ENCODE results near the gene PHC1. TPM values are rescaled to one million over a fixed set of nuclear protein-coding genes. Genes with fewer than 3 reads are reported as not detected.

PHC1 gene
- total RNA-seq, 1 experiment from 2014 or later = 27.9 TPM

- no peak for DNase-seq
- Mint-ChIP-seq H3K9me3 (ENCODE audit: low read depth, unreplicated experiment) (peaks cover 6% of the 10 kb centered on the region), H3K27ac (ENCODE audit: unreplicated experiment) (no peak overlapping the region), H3K27me3 (ENCODE audit: unreplicated experiment) (no peaks in the 10 kb centered on the region), H3K4me3 (ENCODE audit: low read depth, unreplicated experiment) (no peak overlapping the region), H3K4me1 (ENCODE audit: low read depth, unreplicated experiment) (peaks cover 10% of the 10 kb centered on the region), H3K36me3 (ENCODE audit: insufficient read depth, unreplicated experiment) (peaks cover 32% of the 10 kb centered on the region)
- CTCF ChIA-PET = no interaction called here
- no TSS peak for BruUV-seq (replicated peaks)
- intact Hi-C loops (cut with micrococcal nuclease; ENCODE audit: unreplicated experiment) = loop anchor here (5.0 kb wide), 1 partner anchor 86 kb away; no protein-coding TSS in a partner anchor
- TF ChIP-seq, protein P1, sequence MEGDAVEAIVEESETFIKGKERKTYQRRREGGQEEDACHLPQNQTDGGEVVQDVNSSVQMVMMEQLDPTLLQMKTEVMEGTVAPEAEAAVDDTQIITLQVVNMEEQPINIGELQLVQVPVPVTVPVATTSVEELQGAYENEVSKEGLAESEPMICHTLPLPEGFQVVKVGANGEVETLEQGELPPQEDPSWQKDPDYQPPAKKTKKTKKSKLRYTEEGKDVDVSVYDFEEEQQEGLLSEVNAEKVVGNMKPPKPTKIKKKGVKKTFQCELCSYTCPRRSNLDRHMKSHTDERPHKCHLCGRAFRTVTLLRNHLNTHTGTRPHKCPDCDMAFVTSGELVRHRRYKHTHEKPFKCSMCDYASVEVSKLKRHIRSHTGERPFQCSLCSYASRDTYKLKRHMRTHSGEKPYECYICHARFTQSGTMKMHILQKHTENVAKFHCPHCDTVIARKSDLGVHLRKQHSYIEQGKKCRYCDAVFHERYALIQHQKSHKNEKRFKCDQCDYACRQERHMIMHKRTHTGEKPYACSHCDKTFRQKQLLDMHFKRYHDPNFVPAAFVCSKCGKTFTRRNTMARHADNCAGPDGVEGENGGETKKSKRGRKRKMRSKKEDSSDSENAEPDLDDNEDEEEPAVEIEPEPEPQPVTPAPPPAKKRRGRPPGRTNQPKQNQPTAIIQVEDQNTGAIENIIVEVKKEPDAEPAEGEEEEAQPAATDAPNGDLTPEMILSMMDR (IDR thresholded peaks at IDR 0.05; ENCODE audit: unreplicated experiment) = no peak
Measured at GRCh38 chr12:8951744-8952143, 37.4 kb downstream of the PHC1 start.

DNA sequence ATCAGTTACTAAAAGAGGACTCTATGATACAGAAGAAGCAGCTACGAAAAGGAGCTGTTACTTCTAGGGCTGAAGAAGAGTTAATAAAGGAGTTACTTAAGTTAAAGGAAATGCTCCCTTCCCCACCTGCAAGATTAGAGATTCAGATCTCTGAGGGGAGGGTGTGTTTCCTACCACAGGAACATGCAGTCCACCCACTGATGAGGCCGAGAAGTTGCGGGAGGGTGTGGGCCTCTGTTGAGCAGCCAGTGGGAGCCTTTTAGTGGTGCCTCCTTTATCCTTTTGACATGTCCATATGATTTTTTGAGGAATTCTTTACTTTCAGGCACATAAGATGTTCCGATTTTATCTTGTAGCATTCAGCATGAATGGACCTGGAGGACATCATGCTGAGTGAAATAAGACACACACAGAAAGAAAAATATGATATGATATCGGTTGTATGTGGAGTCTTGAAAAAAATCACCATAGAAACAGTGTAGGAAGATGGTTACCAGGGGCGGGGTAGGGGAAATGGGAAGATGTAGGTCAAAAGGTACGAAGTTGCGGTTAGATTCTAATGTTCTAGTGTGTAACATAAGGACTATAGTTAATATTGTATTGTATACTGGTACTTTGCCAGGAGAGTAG lies 39.6 kb downstream of the PHC1 start:
- Mint-ChIP-seq H3K27ac (ENCODE audit: unreplicated experiment) (no peak overlapping the region), H3K4me3 (ENCODE audit: low read depth, unreplicated experiment) (no peak overlapping the region), H3K36me3 (ENCODE audit: insufficient read depth, unreplicated experiment) (peaks cover 18% of the 10 kb centered on the region), H3K9me3 (ENCODE audit: low read depth, unreplicated experiment) (peaks cover 6% of the 10 kb centered on the region), H3K4me1 (ENCODE audit: low read depth, unreplicated experiment) (no peaks in the 10 kb centered on the region), H3K27me3 (ENCODE audit: unreplicated experiment) (no peaks in the 10 kb centered on the region)
- CTCF ChIA-PET = no interaction called here
- BruUV-seq (replicated peaks) = no TSS peak
- TF ChIP-seq, protein P1 (IDR thresholded peaks at IDR 0.05; ENCODE audit: unreplicated experiment) = no peak
- intact Hi-C loops (cut with micrococcal nuclease; ENCODE audit: unreplicated experiment) = loop anchor here (5.0 kb wide), 1 partner anchor 83 kb away; no protein-coding TSS in a partner anchor
- no peak for DNase-seq

- CTCF ChIA-PET = interaction anchor here (0.6 kb wide), 1 partner anchor 31 kb away, joined by 4 read pairs; no protein-coding TSS in a partner anchor
- no peaks in the 10 kb centered on the region for H3K27me3 Mint-ChIP-seq (ENCODE audit: unreplicated experiment)
- H3K4me1 Mint-ChIP-seq (ENCODE audit: low read depth, unreplicated experiment) = no peaks in the 10 kb centered on the region
- DNase-seq = no peak
- no peak overlapping the region for H3K27ac Mint-ChIP-seq (ENCODE audit: unreplicated experiment)
- TF ChIP-seq, protein P1 (IDR thresholded peaks at IDR 0.05; ENCODE audit: unreplicated experiment) = no peak
- intact Hi-C loops (cut with micrococcal nuclease; ENCODE audit: unreplicated experiment) = no loop called here
- peaks cover 6% of the 10 kb centered on the region for H3K9me3 Mint-ChIP-seq (ENCODE audit: low read depth, unreplicated experiment)
- no TSS peak for BruUV-seq (replicated peaks)
- no peaks in the 10 kb centered on the region for H3K36me3 Mint-ChIP-seq (ENCODE audit: insufficient read depth, unreplicated experiment)
- no peak overlapping the region for H3K4me3 Mint-ChIP-seq (ENCODE audit: low read depth, unreplicated experiment)
Measured at GRCh38 chr12:8956073-8956472, 41.8 kb downstream of the PHC1 start.

DNA sequence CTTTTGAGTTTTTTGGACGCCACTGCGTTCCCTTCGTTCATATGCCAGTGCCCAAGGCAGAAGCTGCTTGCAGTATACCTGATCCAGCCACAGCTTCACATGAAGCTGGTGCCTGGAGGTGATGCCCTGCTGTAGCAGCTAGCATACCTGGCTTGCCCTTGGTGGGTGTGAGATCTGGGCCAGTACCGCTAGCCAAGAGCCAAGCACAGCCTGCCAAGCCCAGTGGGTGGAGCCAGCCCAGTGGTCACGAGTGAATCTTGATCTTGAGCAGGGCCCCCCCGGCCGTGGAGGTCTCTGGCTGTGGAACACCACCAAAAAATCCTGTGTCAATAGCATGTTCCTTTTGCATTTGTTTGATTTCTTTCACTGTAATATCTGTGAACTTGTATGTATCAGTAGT lies 42.5 kb downstream of the PHC1 start:
- intact Hi-C loops (cut with micrococcal nuclease; ENCODE audit: unreplicated experiment) = no loop called here
- CTCF ChIA-PET = no interaction called here
- peaks cover 6% of the 10 kb centered on the region for H3K9me3 Mint-ChIP-seq (ENCODE audit: low read depth, unreplicated experiment)
- H3K36me3 Mint-ChIP-seq (ENCODE audit: insufficient read depth, unreplicated experiment) = no peaks in the 10 kb centered on the region
- TF ChIP-seq, protein P1 (IDR thresholded peaks at IDR 0.05; ENCODE audit: unreplicated experiment) = no peak
- no peak for DNase-seq
- no peaks in the 10 kb centered on the region for H3K27me3 Mint-ChIP-seq (ENCODE audit: unreplicated experiment)
- H3K4me1 Mint-ChIP-seq (ENCODE audit: low read depth, unreplicated experiment) = no peaks in the 10 kb centered on the region
- BruUV-seq (replicated peaks) = no TSS peak
- H3K27ac Mint-ChIP-seq (ENCODE audit: unreplicated experiment) = no peak overlapping the region
- H3K4me3 Mint-ChIP-seq (ENCODE audit: low read depth, unreplicated experiment) = no peak overlapping the region
